Lower leg skin (tissue), 4 donors: ENCODE results near the gene BRS3. TPM values are rescaled to one million over a fixed set of nuclear protein-coding genes. Genes with fewer than 3 reads are reported as not detected.

Source experiments
- DNase-seq, 2 donors: peaks; one replicate each; pipeline ENCODE4 v3.0.0-alpha.2; 2019; ENCODE audit warnings: low spot score in 2 of 2
- H3K4me3 ChIP-seq: fragments of 200-600 bp; sonication (generic); 2 replicates; pipeline ENCODE4 v1.5.1; 2017; ENCODE audit warnings: mild to moderate bottlenecking, low read depth; ENCODE audit not compliant: poor library complexity, severe bottlenecking
- POLR2A ChIP-seq, 2 donors: fragments of 450-650 bp; IDR thresholded peaks; one replicate each; pipeline ENCODE4 v1.6.1; 2016 to 2017; ENCODE audit warnings: antibody characterized with exemption in 2 of 2, mild to moderate bottlenecking in 1 of 2, moderate library complexity in 1 of 2
- WGBS, 2 donors: methylation state at CpG; one replicate each; pipeline ENCODE4 v1.1.5; 2018; 5-methylcytosine and 5-hydroxymethylcytosine counted together
- intact Hi-C: fragments of 100-400 bp; cut with DNase I; formaldehyde crosslinking; loops from one replicate; pipeline ENCODE4 v1.15.0; 2023; ENCODE audit warnings: low total_unique reads
- total RNA-seq, 4 donors: library from RNA; depleted of rRNA; stranded (reverse); fragments of >200 nt; gene quantifications; one replicate each; pipeline ENCODE4 v1.1.0, GENCODE V29; 2016
- TF ChIP-seq, protein P1 (sequence below), 3 donors: fragments of 450-650 bp; IDR thresholded peaks; one replicate each; pipeline ENCODE4 v1.5.1; 2016; ENCODE audit warnings: antibody characterized with exemption in 3 of 3, mild to moderate bottlenecking in 3 of 3, moderate library complexity in 2 of 3

The BRS3 gene
- total RNA-seq, 4 donors from 2014 or later = not detected

DNA sequence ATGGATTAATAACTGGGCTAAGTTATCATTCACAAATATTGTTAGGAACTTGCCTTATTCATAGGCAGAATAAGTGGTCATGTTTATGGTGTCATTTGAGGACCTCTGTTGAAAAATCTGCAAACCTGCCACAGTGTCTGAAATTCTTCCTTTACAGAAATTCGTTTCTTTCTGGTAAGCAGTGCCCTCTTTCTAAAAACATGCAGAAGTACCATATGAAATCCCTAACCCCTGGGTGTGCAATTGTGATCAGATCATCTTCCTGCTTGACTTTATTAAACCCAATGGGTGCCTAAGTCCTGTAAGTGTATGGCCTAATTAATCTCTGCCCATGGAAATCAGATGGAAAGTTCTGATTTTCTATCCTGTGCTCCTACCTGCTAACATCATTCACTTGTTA, 5.3 kb downstream of the BRS3 start:
- no peak for DNase-seq
- TF ChIP-seq, protein P1, sequence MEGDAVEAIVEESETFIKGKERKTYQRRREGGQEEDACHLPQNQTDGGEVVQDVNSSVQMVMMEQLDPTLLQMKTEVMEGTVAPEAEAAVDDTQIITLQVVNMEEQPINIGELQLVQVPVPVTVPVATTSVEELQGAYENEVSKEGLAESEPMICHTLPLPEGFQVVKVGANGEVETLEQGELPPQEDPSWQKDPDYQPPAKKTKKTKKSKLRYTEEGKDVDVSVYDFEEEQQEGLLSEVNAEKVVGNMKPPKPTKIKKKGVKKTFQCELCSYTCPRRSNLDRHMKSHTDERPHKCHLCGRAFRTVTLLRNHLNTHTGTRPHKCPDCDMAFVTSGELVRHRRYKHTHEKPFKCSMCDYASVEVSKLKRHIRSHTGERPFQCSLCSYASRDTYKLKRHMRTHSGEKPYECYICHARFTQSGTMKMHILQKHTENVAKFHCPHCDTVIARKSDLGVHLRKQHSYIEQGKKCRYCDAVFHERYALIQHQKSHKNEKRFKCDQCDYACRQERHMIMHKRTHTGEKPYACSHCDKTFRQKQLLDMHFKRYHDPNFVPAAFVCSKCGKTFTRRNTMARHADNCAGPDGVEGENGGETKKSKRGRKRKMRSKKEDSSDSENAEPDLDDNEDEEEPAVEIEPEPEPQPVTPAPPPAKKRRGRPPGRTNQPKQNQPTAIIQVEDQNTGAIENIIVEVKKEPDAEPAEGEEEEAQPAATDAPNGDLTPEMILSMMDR (IDR thresholded peaks at IDR 0.05) = no peak
- no peak for TF ChIP-seq POLR2A (IDR thresholded peaks at IDR 0.05)
- WGBS, 2 donors = 25 to 27% methylated on average over 1 of the region's 1 CpG
- intact Hi-C loops = no loop called here
- no peak overlapping the region for H3K4me3 ChIP-seq

DNA sequence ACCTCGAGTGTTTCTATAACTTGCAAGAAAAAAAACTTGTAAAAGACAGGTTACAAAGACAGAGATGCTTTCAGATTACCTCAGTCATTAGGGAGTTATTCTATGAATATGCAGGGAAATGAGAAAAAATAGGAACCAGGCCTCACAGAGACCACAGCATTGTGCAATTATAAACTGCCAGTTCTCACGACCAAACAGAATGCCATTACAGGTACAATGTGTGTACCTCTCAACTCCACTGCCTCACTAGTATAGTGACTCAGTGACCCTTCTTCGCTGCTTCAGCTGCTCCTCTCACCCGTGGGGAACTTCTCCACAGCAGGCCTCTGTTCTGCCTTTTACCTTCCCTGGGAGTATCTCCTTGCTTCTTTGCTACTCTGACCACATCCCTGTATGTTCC, 7.3 kb downstream of the BRS3 start:
- no peak overlapping the region for H3K4me3 ChIP-seq
- TF ChIP-seq POLR2A (IDR thresholded peaks at IDR 0.05) = no peak
- TF ChIP-seq, protein P1 (IDR thresholded peaks at IDR 0.05) = no peak
- 77 to 83% methylated on average over 4 of the region's 4 CpGs for WGBS, 2 donors
- no peak for DNase-seq
- intact Hi-C loops = no loop called here

DNA sequence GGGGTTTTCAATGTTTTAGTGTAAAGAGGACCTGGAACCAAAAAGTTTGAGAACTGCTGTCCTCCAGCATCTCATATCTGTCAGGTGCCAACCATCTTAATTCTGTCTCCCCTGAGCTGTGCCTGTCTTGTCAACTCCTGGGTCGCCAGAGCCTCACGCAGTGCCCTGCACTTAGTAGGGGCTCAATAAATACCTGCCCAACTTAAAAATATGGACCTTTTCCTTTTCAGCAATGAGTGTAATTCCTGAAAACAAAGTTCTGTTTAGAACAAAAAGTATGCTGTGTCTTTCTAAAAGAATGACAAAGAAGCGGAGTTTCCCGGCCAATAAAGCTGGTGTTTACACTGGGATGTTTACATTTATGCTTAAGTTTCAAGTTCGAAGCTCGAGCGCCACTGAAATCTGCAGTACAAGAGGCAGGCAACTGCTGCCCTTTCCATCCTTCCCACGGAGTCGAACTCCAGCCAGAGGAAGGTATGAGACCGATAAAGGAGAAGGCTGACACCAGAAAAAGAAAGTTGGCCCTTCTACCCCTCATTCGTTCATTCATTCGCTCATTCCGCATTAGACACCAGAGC, 8.5 kb downstream of the BRS3 start:
- WGBS, 2 donors = 3 to 36% methylated on average over 13 of the region's 13 CpGs
- no peak for TF ChIP-seq POLR2A (IDR thresholded peaks at IDR 0.05)
- TF ChIP-seq, protein P1 (IDR thresholded peaks at IDR 0.05) = no peak
- intact Hi-C loops = no loop called here
- H3K4me3 ChIP-seq = peak overlapping the region; percentile 20
- no peak for DNase-seq

DNA sequence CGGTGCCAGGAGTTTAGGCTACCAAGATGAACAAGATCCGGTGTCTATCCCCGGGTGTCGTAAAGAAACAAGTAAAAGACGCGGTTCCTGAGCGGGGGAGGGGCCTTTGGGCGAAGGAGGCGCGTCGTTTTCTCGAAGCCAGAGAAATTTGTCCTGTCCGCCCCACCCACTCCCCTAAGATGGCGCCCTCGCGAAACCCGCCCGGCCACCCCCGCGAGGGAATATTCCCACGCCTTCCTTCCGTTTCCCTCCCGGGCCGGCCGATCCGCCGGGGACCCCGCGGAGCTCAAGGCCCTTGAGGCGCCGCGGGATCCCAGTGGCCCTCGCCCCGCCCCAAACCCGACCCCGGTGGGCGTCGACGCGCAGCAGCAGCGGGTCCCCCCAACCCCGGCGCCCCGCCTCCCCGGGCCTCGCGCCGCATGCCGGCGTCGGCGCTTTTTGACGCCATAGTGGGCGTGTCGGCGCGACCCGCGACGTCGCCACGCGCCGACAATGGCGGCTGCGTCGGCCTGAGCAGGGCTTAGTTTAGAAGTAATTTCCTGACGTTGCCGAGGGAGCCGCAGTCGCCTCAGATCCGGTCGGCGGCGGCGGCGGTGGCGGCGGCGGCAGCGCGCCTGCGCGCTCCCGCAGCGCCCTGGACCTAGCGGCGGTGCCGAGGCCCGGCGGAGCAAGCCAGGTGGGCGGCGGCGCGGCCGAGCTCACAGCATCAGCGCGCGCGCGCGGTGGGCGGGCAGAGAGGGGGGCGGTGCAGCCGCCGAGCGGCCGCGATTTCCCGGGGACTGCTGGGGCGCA, 9.2 kb downstream of the BRS3 start:
- peak; percentile 85 to 97 for DNase-seq
- TF ChIP-seq, protein P1 (IDR thresholded peaks at IDR 0.05) = no peak
- TF ChIP-seq POLR2A (IDR thresholded peaks at IDR 0.05) = no peak
- intact Hi-C loops = no loop called here
- peak overlapping the region; percentile 20 for H3K4me3 ChIP-seq
- WGBS, 2 donors = 1 to 61% methylated on average over 12 to 50 of the region's 111 CpGs

DNA sequence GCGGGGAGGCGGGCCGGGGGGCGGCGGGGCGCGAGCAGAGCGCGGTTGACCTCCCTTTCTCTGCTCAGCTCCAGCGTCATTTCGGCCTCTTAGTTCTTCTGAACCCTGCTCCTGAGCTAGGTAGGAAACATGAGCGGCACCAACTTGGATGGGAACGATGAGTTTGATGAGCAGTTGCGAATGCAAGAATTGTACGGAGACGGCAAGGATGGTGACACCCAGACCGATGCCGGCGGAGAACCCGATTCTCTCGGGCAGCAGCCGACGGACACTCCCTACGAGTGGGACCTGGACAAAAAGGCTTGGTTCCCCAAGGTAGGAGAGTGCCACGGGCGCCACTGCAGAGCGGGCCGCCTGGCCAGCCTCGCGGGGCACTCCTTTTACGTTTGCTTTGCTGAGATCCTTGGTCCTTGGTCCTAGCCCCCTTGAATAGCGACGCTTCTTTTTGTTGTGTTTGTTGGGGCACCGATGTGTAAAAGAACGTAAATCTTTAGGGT, 9.9 kb downstream of the BRS3 start, which contains the start of gene HTATSF1:
Gene HTATSF1 (plus strand): TSS at position 37 of the 497 bp plus-strand sequence. CDS start 93 bp downstream, at position 130.
- intact Hi-C loops = no loop called here
- TF ChIP-seq, protein P1 (IDR thresholded peaks at IDR 0.05) = no peak
- TF ChIP-seq POLR2A (IDR thresholded peaks at IDR 0.05) = no peak
- 0 to 42% methylated on average over 16 to 35 of the region's 35 CpGs for WGBS, 2 donors
- DNase-seq = peak in 1 of 2 donors; percentile 85
- peak within 1 kb of the TSS; percentile 28 for H3K4me3 ChIP-seq
